ENCODE results near the gene INTS11.

INTS11 gene

DNA sequence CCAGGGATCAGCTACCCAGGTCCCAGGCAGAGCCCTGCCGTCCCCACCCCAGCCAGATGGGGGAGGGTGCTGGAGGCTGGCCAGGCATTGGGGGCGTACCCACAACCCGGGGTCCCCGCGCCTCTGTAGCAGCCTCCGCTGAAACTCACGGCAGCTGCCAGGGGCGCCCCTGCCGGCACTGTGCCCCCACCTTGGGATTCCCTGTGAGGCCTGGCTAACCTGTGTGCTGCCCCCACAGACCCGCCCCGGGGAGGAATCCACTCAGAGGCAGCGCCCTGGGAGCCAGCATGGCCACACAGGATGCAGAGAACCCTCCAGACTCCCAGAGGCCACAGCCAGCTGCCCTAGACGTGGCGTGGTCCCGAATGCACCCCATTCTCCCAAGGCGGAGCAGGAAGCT is 20.9 kb upstream of the INTS11 start:
- Histone ChIP-seq H2AFZ (ENCODE audit: low read length) (no peak overlapping the region), H3K36me3 (ENCODE audit: insufficient read depth, low read length) (no peaks in the 10 kb centered on the region; the same call in 1 of the 2 replicates), H3K27ac (ENCODE audit: low read depth, low read length, poor library complexity, severe bottlenecking) (no peak overlapping the region), H3K9me2 (ENCODE audit: low read depth, low read length) (no peaks in the 10 kb centered on the region), H3K9me3 (ENCODE audit: low read length) (no peaks in the 10 kb centered on the region), H3K79me2 (ENCODE audit: insufficient read depth, low read length) (no peaks in the 10 kb centered on the region), H3K9ac (ENCODE audit: low read length) (no peak overlapping the region), H3K4me3 (ENCODE audit: low read depth, low read length, poor library complexity, severe bottlenecking) (no peak overlapping the region), H3K27me3 (ENCODE audit: insufficient read depth, low read length) (no peaks in the 10 kb centered on the region; the same call in 1 of the 2 replicates), H3K4me2 (ENCODE audit: low read length) (no peak overlapping the region), H3F3A (ENCODE audit: insufficient read depth, low read length) (no peaks in the 10 kb centered on the region), H4K20me1 (ENCODE audit: insufficient read depth, low read length) (peaks cover 2% of the 10 kb centered on the region; the same call in 1 of the 2 replicates), H3K4me1 (ENCODE audit: insufficient read depth, low read length, severe bottlenecking) (peaks cover 14% of the 10 kb centered on the region)
- no peak for TF ChIP-seq EZH2 (IDR thresholded peaks at IDR 0.05; ENCODE audit: borderline replicate concordance, low read length)
- TF ChIP-seq, protein P1, sequence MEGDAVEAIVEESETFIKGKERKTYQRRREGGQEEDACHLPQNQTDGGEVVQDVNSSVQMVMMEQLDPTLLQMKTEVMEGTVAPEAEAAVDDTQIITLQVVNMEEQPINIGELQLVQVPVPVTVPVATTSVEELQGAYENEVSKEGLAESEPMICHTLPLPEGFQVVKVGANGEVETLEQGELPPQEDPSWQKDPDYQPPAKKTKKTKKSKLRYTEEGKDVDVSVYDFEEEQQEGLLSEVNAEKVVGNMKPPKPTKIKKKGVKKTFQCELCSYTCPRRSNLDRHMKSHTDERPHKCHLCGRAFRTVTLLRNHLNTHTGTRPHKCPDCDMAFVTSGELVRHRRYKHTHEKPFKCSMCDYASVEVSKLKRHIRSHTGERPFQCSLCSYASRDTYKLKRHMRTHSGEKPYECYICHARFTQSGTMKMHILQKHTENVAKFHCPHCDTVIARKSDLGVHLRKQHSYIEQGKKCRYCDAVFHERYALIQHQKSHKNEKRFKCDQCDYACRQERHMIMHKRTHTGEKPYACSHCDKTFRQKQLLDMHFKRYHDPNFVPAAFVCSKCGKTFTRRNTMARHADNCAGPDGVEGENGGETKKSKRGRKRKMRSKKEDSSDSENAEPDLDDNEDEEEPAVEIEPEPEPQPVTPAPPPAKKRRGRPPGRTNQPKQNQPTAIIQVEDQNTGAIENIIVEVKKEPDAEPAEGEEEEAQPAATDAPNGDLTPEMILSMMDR (IDR thresholded peaks at IDR 0.05; ENCODE audit: low read length), result no peak

DNA sequence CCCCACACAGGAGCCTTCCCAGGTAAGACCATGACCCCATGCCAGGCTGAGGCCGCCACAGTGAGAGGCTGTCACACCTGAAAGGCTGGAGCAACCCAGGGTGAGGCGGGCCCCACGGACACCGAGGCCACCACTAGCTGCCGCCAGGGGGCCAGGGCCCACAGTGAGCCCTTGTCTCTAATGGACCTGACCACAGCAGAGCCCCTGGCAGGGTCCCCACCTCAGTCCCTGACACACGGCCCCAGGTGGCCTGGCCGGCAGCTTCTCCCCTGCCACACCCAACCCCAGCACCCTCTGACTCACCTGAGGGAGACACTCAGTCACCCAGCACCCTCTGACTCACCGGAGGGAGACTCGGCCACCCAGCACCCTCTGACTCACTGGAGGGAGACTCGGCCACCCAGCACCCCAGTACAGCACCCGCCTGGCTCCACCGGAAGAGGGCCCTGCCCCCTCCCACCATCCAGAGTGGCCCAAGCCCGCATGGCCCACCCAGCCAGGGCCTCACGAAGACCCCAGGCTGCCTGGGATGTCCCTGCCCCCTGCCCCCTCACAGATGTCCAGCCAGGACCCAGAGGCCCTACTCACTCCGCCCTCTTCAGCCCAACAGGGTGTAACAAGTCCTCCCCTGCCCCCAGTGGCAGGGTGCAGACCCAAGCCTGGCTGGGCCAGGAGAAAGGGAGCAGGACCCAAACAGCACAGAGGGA is 20.3 kb upstream of the INTS11 start:
- Histone ChIP-seq H3K9ac (ENCODE audit: low read length) (no peak overlapping the region), H3K36me3 (ENCODE audit: insufficient read depth, low read length) (no peaks in the 10 kb centered on the region; the same call in 1 of the 2 replicates), H3K4me2 (ENCODE audit: low read length) (no peak overlapping the region), H3K79me2 (ENCODE audit: insufficient read depth, low read length) (no peaks in the 10 kb centered on the region), H3K27ac (ENCODE audit: low read depth, low read length, poor library complexity, severe bottlenecking) (no peak overlapping the region), H3K9me2 (ENCODE audit: low read depth, low read length) (no peaks in the 10 kb centered on the region), H3K9me3 (ENCODE audit: low read length) (no peaks in the 10 kb centered on the region), H3F3A (ENCODE audit: insufficient read depth, low read length) (no peaks in the 10 kb centered on the region), H4K20me1 (ENCODE audit: insufficient read depth, low read length) (peaks cover 2% of the 10 kb centered on the region; the same call in 1 of the 2 replicates), H3K27me3 (ENCODE audit: insufficient read depth, low read length) (no peaks in the 10 kb centered on the region; the same call in 1 of the 2 replicates), H3K4me3 (ENCODE audit: low read depth, low read length, poor library complexity, severe bottlenecking) (no peak overlapping the region), H2AFZ (ENCODE audit: low read length) (no peak overlapping the region), H3K4me1 (ENCODE audit: insufficient read depth, low read length, severe bottlenecking) (peaks cover 14% of the 10 kb centered on the region)
- TF ChIP-seq, protein P1 (IDR thresholded peaks at IDR 0.05; ENCODE audit: low read length), result peak; percentile 34; the same call in 1 of the 2 replicates
- no peak for TF ChIP-seq EZH2 (IDR thresholded peaks at IDR 0.05; ENCODE audit: borderline replicate concordance, low read length)

DNA sequence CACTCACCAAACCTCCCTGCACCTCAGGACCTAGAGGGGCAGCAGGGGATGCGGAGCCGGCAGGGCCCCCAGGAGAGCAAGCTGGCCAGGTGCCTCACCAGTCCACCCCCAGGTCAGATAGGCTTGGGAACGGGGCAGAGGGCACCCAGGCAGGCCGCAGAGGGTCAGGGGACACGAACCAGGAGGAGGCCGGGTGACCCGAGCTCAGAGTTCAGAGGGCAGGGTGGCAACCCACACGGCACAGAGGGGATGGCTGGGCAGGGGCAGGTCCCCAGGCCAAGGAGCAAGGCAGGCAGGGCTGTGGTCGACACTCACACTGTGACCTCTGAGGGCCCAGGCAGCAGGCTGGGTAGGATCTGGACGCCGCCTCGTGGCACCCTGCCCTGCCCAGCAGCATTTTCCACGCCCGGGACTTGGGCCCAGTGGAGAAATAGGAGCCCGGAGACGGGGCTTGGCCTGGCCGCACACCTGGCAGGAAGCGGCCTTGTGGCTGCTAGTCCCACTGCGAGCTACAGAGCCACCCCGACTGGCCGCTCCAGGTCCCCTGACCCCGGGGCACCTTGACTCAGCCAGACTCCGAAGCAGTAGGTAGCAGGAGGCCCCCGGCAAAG is 19.5 kb upstream of the INTS11 start:
- no peaks in the 10 kb centered on the region; the same call in 1 of the 2 replicates for H3K36me3 ChIP-seq (ENCODE audit: insufficient read depth, low read length)
- H3K27me3 ChIP-seq (ENCODE audit: insufficient read depth, low read length), result no peaks in the 10 kb centered on the region; the same call in 1 of the 2 replicates
- H3K9ac ChIP-seq (ENCODE audit: low read length), result no peak overlapping the region
- H3K79me2 ChIP-seq (ENCODE audit: insufficient read depth, low read length), result no peaks in the 10 kb centered on the region
- no peak overlapping the region for H3K4me2 ChIP-seq (ENCODE audit: low read length)
- peaks cover 2% of the 10 kb centered on the region; the same call in 1 of the 2 replicates for H4K20me1 ChIP-seq (ENCODE audit: insufficient read depth, low read length)
- TF ChIP-seq EZH2 (IDR thresholded peaks at IDR 0.05; ENCODE audit: borderline replicate concordance, low read length), result no peak
- TF ChIP-seq, protein P1 (IDR thresholded peaks at IDR 0.05; ENCODE audit: low read length), result no peak
- no peak overlapping the region for H3K4me3 ChIP-seq (ENCODE audit: low read depth, low read length, poor library complexity, severe bottlenecking)
- no peaks in the 10 kb centered on the region for H3K9me2 ChIP-seq (ENCODE audit: low read depth, low read length)
- H3K4me1 ChIP-seq (ENCODE audit: insufficient read depth, low read length, severe bottlenecking), result peaks cover 14% of the 10 kb centered on the region
- no peaks in the 10 kb centered on the region for H3K9me3 ChIP-seq (ENCODE audit: low read length)
- H3K27ac ChIP-seq (ENCODE audit: low read depth, low read length, poor library complexity, severe bottlenecking), result no peak overlapping the region
- no peaks in the 10 kb centered on the region for H3F3A ChIP-seq (ENCODE audit: insufficient read depth, low read length)
- H2AFZ ChIP-seq (ENCODE audit: low read length), result no peak overlapping the region

Measured in OCI-LY1 (cell line).